MM.1S (cell line): Measurements from ENCODE around the gene CD320.
"Not testable (repeated sequence)": the region's sequence is repeated elsewhere in the genome, so short reads cannot be mapped to it uniquely, and the experiment has no call there.

ENCODE experiments used
- DNase-seq: peaks from one replicate; pipeline ENCODE4 v3.0.0-alpha.2; 2015
- H2AFZ ChIP-seq: fragments of 300-600 bp; sonication (generic); 2 replicates; pipeline ENCODE4 v1.6.0; 2016; ENCODE audit warnings: antibody characterized with exemption, low read length
- H3F3A ChIP-seq: fragments of 300-600 bp; sonication (generic); 2 replicates; pipeline ENCODE4 v1.6.1; 2016; ENCODE audit warnings: mild to moderate bottlenecking, antibody characterized with exemption, low read length, moderate library complexity, mixed read lengths; ENCODE audit not compliant: insufficient read depth
- H3K27ac ChIP-seq: fragments of 300-600 bp; sonication (generic); 2 replicates; pipeline ENCODE4 v1.5.1; 2016; ENCODE audit warnings: mild to moderate bottlenecking, low read length
- H3K27me3 ChIP-seq: fragments of 300-600 bp; sonication (generic); replicated peaks from 2 replicates; pipeline ENCODE4 v1.6.0; 2016; ENCODE audit warnings: low read length; ENCODE audit not compliant: insufficient read depth
- H3K36me3 ChIP-seq: fragments of 300-600 bp; sonication (generic); replicated peaks from 2 replicates; pipeline ENCODE4 v1.6.1; 2016; ENCODE audit warnings: mild to moderate bottlenecking, low read length, mixed read lengths; ENCODE audit not compliant: insufficient read depth
- H3K4me1 ChIP-seq: fragments of 300-600 bp; sonication (generic); 2 replicates; pipeline ENCODE4 v1.6.1; 2016; ENCODE audit warnings: low read length, mixed read lengths
- H3K4me2 ChIP-seq: fragments of 300-600 bp; sonication (generic); 2 replicates; pipeline ENCODE4 v1.6.0; 2016; ENCODE audit warnings: low read depth, low read length
- H3K4me3 ChIP-seq: fragments of 300-600 bp; sonication (generic); 2 replicates; pipeline ENCODE4 v1.5.1; 2016; ENCODE audit warnings: low read length, mixed read lengths
- H3K79me2 ChIP-seq: fragments of 300-600 bp; sonication (generic); 2 replicates; pipeline ENCODE4 v1.6.1; 2016; ENCODE audit warnings: mixed run types, low read length, mixed read lengths
- H3K9ac ChIP-seq: fragments of 300-600 bp; sonication (generic); 2 replicates; pipeline ENCODE4 v1.6.1; 2016; ENCODE audit warnings: low read length, mixed read lengths
- H3K9me2 ChIP-seq: fragments of 300-600 bp; sonication (generic); replicated peaks from 2 replicates; pipeline ENCODE4 v1.6.1; 2016; ENCODE audit warnings: mild to moderate bottlenecking, low read length, mixed read lengths; ENCODE audit not compliant: insufficient read depth
- H3K9me3 ChIP-seq: fragments of 300-600 bp; sonication (generic); replicated peaks from 2 replicates; pipeline ENCODE4 v1.6.1; 2016; ENCODE audit warnings: mild to moderate bottlenecking, low read length, mixed read lengths; ENCODE audit not compliant: insufficient read depth
- H4K20me1 ChIP-seq: fragments of 300-600 bp; sonication (generic); 2 replicates; pipeline ENCODE4 v1.6.1; 2016; ENCODE audit warnings: mild to moderate bottlenecking, low read length, moderate library complexity, mixed read lengths; ENCODE audit not compliant: insufficient read depth
- CTCF ChIP-seq: fragments of 300-600 bp; sonication (generic); IDR thresholded peaks from 2 replicates; pipeline ENCODE4 v1.5.1; 2016; ENCODE audit warnings: antibody characterized with exemption, low read length, mixed read lengths
- EZH2 ChIP-seq: fragments of 300-600 bp; sonication (generic); optimal IDR thresholded peaks from 2 replicates; pipeline ENCODE3; 2017; ENCODE audit warnings: low read depth, mild to moderate bottlenecking, antibody characterized with exemption, low read length, mixed read lengths
- EZH2phosphoT487 ChIP-seq: fragments of 300-600 bp; sonication (generic); IDR thresholded peaks from 2 replicates; pipeline ENCODE4 v1.6.1; 2018; ENCODE audit warnings: antibody characterized with exemption, low read length

Gene CD320

DNA sequence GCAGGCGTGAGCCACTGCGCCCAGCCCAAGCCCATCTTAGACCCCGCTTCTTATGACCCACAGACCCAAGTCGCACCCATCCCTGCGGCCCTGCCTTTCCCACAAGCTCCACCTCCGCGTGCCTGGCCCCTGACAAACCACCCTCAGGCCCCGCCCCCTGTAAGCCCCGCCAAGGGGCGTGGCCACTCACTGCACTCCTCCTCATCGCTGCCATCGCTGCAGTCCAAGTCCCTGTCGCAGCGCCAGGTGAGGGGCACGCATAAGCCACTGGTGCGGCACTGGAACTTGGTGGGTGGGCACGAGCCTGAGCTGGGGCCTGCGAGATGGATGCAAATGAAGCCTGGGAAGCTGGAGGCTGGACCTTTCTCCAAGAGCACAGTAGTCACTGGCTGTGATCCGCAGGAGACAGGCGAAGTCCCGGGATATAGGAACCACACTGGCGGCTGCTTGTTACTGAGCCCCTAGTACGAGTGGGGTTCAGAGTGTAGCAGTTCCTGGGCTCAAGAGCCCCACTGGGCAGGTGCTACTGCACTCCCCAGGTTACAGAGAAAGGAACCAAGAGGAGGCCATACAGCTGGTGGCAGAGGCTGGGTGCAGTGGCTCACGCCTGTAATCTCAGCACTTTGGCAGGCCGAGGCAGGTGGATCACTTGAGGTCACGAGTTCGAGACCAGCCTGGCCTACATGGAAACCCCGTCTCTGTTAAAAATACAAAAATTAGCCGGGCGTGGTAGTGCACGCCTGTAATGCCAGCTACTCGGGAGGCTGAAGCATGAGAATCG lies 3.1 kb downstream of the CD320 start:
- H3K4me2 ChIP-seq = no peak overlapping the region
- no peak overlapping the region for H3K9ac ChIP-seq
- peaks cover 6% of the 10 kb centered on the region for H3K4me1 ChIP-seq
- peaks cover 3% of the 10 kb centered on the region; the same call in 1 of the 2 replicates for H3F3A ChIP-seq
- no peak overlapping the region for H3K27ac ChIP-seq
- H3K9me2 ChIP-seq = no peaks in the 10 kb centered on the region
- no peak overlapping the region for H2AFZ ChIP-seq
- TF ChIP-seq EZH2 (no peak), CTCF (no peak), EZH2phosphoT487 (no peak)
- no peaks in the 10 kb centered on the region for H3K27me3 ChIP-seq
- no peaks in the 10 kb centered on the region for H3K9me3 ChIP-seq
- no peak for DNase-seq
- H4K20me1 ChIP-seq = no peaks in the 10 kb centered on the region
- peaks cover 8% of the 10 kb centered on the region for H3K36me3 ChIP-seq
- H3K79me2 ChIP-seq = peaks cover 52% of the 10 kb centered on the region
- no peak overlapping the region for H3K4me3 ChIP-seq

DNA sequence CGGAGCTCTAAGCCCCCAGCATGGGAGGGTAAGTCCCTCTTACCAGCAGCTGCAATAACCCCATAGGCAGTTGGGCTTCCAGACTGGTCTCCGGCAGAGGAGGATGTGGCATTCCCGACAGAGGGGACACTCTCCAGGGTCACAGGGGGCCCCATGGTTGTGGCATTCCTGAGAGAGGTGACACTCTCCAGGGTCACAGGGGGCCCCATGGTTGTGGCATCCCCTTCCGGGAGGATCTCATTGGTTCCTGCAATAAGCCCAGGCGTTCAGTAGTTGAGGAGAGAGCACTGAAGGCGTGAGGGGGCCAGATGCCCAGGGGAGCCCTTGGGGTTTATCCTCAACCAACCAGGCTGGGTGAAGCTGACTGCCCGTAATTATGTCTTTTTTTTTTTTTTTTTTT lies 5.4 kb downstream of the CD320 start:
- no peaks in the 10 kb centered on the region for H3K9me2 ChIP-seq
- H3K9me3 ChIP-seq = no peaks in the 10 kb centered on the region
- H2AFZ ChIP-seq = no peak overlapping the region
- no peaks in the 10 kb centered on the region for H3F3A ChIP-seq
- no peak overlapping the region for H3K9ac ChIP-seq
- no peak for DNase-seq
- H3K79me2 ChIP-seq = peaks cover 44% of the 10 kb centered on the region
- H3K27ac ChIP-seq = no peak overlapping the region
- H4K20me1 ChIP-seq = no peaks in the 10 kb centered on the region
- H3K36me3 ChIP-seq = peaks cover 8% of the 10 kb centered on the region
- H3K4me1 ChIP-seq = peaks cover 6% of the 10 kb centered on the region
- TF ChIP-seq CTCF = no peak
- TF ChIP-seq EZH2 = no peak
- TF ChIP-seq EZH2phosphoT487 = no peak
- H3K4me2 ChIP-seq = no peak overlapping the region
- no peak overlapping the region for H3K4me3 ChIP-seq
- H3K27me3 ChIP-seq = no peaks in the 10 kb centered on the region

DNA sequence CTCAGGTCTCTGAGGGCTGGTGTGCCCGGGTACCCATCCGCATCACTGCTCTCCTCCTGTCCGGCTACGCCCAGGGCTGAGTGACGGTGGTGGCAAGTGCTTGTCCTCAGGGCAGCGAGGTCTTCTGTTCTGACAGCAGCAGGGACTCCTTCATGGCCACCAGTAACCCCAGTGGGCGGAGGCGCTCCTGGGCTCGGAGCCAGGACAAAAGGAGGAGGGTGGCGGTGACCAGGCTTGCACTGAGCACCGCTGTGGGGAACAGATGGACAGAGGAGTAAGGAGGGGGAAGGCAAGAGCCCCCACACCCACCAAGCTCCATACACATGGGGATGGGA lies 5.8 kb downstream of the CD320 start:
- peaks cover 6% of the 10 kb centered on the region for H3K4me1 ChIP-seq
- no peaks in the 10 kb centered on the region for H3K9me2 ChIP-seq
- H3K27ac ChIP-seq = no peak overlapping the region
- no peak for DNase-seq
- no peaks in the 10 kb centered on the region for H3F3A ChIP-seq
- no peaks in the 10 kb centered on the region for H3K9me3 ChIP-seq
- no peak overlapping the region for H3K4me2 ChIP-seq
- TF ChIP-seq EZH2 (no peak), CTCF (no peak), EZH2phosphoT487 (no peak)
- peaks cover 8% of the 10 kb centered on the region for H3K36me3 ChIP-seq
- no peak overlapping the region for H3K9ac ChIP-seq
- H3K79me2 ChIP-seq = peaks cover 39% of the 10 kb centered on the region
- no peak overlapping the region for H2AFZ ChIP-seq
- no peaks in the 10 kb centered on the region for H3K27me3 ChIP-seq
- H4K20me1 ChIP-seq = no peaks in the 10 kb centered on the region
- no peak overlapping the region for H3K4me3 ChIP-seq

DNA sequence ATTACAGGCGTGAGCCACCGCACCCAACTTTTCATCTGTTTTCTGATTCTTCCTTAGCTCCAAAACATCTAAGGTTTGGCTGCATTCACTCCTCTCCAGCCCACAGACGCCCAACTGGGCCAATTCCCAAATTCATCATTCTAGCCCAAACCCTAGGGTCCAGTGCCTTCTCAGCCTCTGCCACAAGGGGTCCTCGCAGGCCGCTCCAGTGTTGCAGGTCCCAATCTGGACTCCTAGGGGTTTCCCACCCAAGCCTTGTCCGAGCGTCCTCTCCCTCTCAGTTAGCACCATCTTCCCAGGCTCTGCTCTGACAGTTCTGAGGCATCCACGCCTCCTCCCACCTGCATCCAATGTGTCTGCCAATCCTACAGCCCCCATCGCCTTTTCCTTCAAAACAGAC lies 16.8 kb downstream of the CD320 start:
- H3K4me3 ChIP-seq, H3K9me2 ChIP-seq, H3K36me3 ChIP-seq, DNase-seq, H2AFZ ChIP-seq, H4K20me1 ChIP-seq, H3K4me1 ChIP-seq, H3K4me2 ChIP-seq, H3K9me3 ChIP-seq, H3F3A ChIP-seq, H3K27me3 ChIP-seq, H3K79me2 ChIP-seq, H3K9ac ChIP-seq, H3K27ac ChIP-seq: not testable (repeated sequence)

DNA sequence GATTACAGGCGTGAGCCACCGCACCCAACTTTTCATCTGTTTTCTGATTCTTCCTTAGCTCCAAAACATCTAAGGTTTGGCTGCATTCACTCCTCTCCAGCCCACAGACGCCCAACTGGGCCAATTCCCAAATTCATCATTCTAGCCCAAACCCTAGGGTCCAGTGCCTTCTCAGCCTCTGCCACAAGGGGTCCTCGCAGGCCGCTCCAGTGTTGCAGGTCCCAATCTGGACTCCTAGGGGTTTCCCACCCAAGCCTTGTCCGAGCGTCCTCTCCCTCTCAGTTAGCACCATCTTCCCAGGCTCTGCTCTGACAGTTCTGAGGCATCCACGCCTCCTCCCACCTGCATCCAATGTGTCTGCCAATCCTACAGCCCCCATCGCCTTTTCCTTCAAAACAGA lies 31.6 kb downstream of the CD320 start:
- not testable (repeated sequence) for H3K9ac ChIP-seq, H3F3A ChIP-seq, H3K79me2 ChIP-seq, H4K20me1 ChIP-seq, H3K36me3 ChIP-seq, H3K27ac ChIP-seq, H3K4me3 ChIP-seq, H2AFZ ChIP-seq, H3K9me2 ChIP-seq, DNase-seq, H3K4me2 ChIP-seq, H3K27me3 ChIP-seq, H3K9me3 ChIP-seq, H3K4me1 ChIP-seq
